GM10266 (cell line): Measurements from ENCODE around the gene MYO5C.
"Not testable (repeated sequence)": the region's sequence is repeated elsewhere in the genome, so short reads cannot be mapped to it uniquely, and the experiment has no call there.

Experiments used
- DNase-seq: peaks from one replicate; pipeline ENCODE4 v3.0.0; 2012; ENCODE audit errors: extremely low spot score
- CTCF ChIP-seq: IDR thresholded peaks from 2 replicates; pipeline ENCODE4 v1.5.1; 2012; ENCODE audit warnings: mild to moderate bottlenecking, low read depth; ENCODE audit not compliant: control insufficient read depth, insufficient read depth; ENCODE audit errors: missing control alignments

Gene MYO5C

GRCh38 chr15:52290800-52291199 lies 4.8 kb downstream of the MYO5C start:
- TF ChIP-seq CTCF = no peak
- no peak for DNase-seq

- TF ChIP-seq CTCF = no peak
- DNase-seq = no peak
These were observed 5.3 kb downstream of the MYO5C start for GRCh38 chr15:52290329-52290728.

- no peak for TF ChIP-seq CTCF
- DNase-seq = no peak
These were observed 5.9 kb downstream of the MYO5C start for GRCh38 chr15:52289629-52290081.

- no peak for TF ChIP-seq CTCF
- no peak for DNase-seq
These were observed 6.6 kb downstream of the MYO5C start for GRCh38 chr15:52288986-52289385.

- no peak for TF ChIP-seq CTCF
- no peak for DNase-seq
These were observed 7.3 kb downstream of the MYO5C start for GRCh38 chr15:52288051-52288942.

- DNase-seq = no peak
- TF ChIP-seq CTCF = no peak
These were observed 8.5 kb downstream of the MYO5C start for GRCh38 chr15:52287114-52287513.

GRCh38 chr15:52285941-52286340 lies 9.7 kb downstream of the MYO5C start:
- not testable (repeated sequence) for DNase-seq
